ENCODE measurements around the gene SRSF3.
"Not testable (repeated sequence)": the region's sequence is repeated elsewhere in the genome, so short reads cannot be mapped to it uniquely, and the experiment has no call there.

SRSF3 gene

DNA sequence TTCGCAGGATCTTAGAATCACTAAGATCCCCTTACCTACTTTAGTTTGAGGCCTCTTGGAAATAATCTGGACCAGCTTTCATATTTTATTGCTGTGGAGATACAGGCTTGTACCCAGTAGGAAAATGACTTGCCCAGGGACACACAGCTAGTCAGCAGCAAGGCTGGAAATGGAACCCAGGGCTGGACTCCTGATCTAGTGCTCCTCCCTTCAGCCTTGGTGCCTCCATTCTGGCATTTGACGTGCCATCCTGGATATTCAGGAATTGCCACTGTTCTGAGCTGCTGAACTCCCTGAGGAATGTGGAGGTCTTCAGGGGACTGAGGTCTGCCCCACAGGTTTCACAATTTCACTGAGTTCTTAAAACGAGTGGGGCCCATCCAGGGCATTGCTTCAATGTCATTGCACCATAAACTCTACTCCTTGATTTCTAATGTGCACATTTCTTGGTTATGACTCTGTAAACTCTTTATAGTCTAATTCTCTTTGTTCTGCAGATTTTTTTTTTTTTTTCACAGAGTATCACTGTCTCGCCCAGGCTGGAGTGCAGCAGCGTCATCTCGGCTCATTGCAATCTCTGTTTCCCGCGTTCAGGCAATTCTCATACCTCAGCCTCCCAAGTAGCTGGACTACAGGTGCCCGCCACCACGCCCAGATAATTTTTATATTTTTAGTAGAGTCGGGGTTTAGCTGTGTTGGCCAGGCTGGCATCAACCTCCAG is 57.7 kb downstream of the SRSF3 start:
- Histone ChIP-seq H3K27ac (no peak overlapping the region), H3K9ac (no peak overlapping the region), H3K79me2 (no peaks in the 10 kb centered on the region), H3K4me1 (no peaks in the 10 kb centered on the region), H3K4me2 (ENCODE audit: low read length) (no peak overlapping the region), H3K4me3 (ENCODE audit: low read depth, low read length) (no peak overlapping the region), H2AFZ (no peak overlapping the region), H3K9me3 (ENCODE audit: control insufficient read depth, low read length) (no peaks in the 10 kb centered on the region), H3K36me3 (ENCODE audit: control insufficient read depth, insufficient read depth, low read length) (no peaks in the 10 kb centered on the region), H3K27me3 (ENCODE audit: control insufficient read depth, insufficient read depth, low read length) (no peaks in the 10 kb centered on the region)
- TF ChIP-seq, protein P1, sequence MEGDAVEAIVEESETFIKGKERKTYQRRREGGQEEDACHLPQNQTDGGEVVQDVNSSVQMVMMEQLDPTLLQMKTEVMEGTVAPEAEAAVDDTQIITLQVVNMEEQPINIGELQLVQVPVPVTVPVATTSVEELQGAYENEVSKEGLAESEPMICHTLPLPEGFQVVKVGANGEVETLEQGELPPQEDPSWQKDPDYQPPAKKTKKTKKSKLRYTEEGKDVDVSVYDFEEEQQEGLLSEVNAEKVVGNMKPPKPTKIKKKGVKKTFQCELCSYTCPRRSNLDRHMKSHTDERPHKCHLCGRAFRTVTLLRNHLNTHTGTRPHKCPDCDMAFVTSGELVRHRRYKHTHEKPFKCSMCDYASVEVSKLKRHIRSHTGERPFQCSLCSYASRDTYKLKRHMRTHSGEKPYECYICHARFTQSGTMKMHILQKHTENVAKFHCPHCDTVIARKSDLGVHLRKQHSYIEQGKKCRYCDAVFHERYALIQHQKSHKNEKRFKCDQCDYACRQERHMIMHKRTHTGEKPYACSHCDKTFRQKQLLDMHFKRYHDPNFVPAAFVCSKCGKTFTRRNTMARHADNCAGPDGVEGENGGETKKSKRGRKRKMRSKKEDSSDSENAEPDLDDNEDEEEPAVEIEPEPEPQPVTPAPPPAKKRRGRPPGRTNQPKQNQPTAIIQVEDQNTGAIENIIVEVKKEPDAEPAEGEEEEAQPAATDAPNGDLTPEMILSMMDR (IDR thresholded peaks at IDR 0.05), result no peak

DNA sequence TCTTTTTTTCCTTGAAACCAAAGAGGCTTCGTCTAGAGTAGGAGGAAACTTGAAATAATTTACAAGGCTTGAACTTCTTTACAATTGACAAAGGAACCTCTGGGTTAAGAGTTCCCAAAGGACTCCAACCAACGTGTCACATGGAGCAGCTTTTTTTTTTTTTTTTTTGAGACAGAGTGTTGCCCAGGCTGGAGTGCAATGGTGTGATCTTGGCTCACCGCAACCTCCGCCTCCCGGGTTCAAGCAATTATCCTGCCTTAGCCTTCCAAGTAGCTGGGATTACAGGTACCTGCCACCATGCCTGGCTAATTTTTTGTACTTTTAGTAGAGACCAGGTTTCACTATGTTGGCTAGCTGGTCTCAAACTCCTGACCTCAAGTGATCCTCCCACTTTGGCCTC is 60.3 kb downstream of the SRSF3 start:
- not testable (repeated sequence) for H3K9me3 ChIP-seq (ENCODE audit: control insufficient read depth, low read length); H3K79me2 ChIP-seq; H3K27me3 ChIP-seq (ENCODE audit: control insufficient read depth, insufficient read depth, low read length); H3K9ac ChIP-seq; H3K4me1 ChIP-seq; H3K4me3 ChIP-seq (ENCODE audit: low read depth, low read length); H3K4me2 ChIP-seq (ENCODE audit: low read length); H3K27ac ChIP-seq; H3K36me3 ChIP-seq (ENCODE audit: control insufficient read depth, insufficient read depth, low read length); H2AFZ ChIP-seq
